ENCODE data around the gene PGAM2.

The PGAM2 gene

GRCh38 chr7:44076101-44076895 lies 10.9 kb upstream of the PGAM2 start:
- no peak overlapping the region for H3K27ac ChIP-seq

GRCh38 chr7:44075296-44076075 lies 10.1 kb upstream of the PGAM2 start:
- no peak for DNase-seq (ENCODE audit: low spot score)
- Histone ChIP-seq H3K27ac (no peak overlapping the region), H3K4me3 (no peak overlapping the region)
- TF ChIP-seq CTCF (IDR thresholded peaks at IDR 0.05) = no peak

More at GRCh38 chr7:44076101-44076895, 10.9 kb upstream of the PGAM2 start:
- H3K4me3 ChIP-seq = no peak overlapping the region
- no peak for DNase-seq (ENCODE audit: low spot score)
- TF ChIP-seq CTCF (IDR thresholded peaks at IDR 0.05) = no peak

GRCh38 chr7:44074349-44074695 lies 9.0 kb upstream of the PGAM2 start:
- DNase-seq (ENCODE audit: low spot score) = no peak
- Histone ChIP-seq H3K27ac (peak overlapping the region; percentile 79 to 91), H3K4me3 (peak overlapping the region; percentile 58)
- no peak for TF ChIP-seq CTCF (IDR thresholded peaks at IDR 0.05)

- Histone ChIP-seq H3K27ac (peak overlapping the region; percentile 79 to 91), H3K4me3 (peak overlapping the region; percentile 58)
- peak; percentile 88 for DNase-seq (ENCODE audit: low spot score)
- no peak for TF ChIP-seq CTCF (IDR thresholded peaks at IDR 0.05)
Measured at GRCh38 chr7:44073664-44074348, 8.4 kb upstream of the PGAM2 start.

- TF ChIP-seq CTCF (IDR thresholded peaks at IDR 0.05) = peak; percentile 77
- Histone ChIP-seq H3K27ac (peak overlapping the region; percentile 79 to 91), H3K4me3 (no peak overlapping the region)
- peak; percentile 92 for DNase-seq (ENCODE audit: low spot score)
Measured at GRCh38 chr7:44072364-44073231, 7.2 kb upstream of the PGAM2 start.

GRCh38 chr7:44071726-44072363 lies 6.5 kb upstream of the PGAM2 start:
- H3K4me3 ChIP-seq = no peak overlapping the region
- DNase-seq (ENCODE audit: low spot score) = no peak
- TF ChIP-seq CTCF (IDR thresholded peaks at IDR 0.05) = no peak
- peak overlapping the region; percentile 79 to 91 for H3K27ac ChIP-seq

All from coronary artery (tissue), 2 donors.